GM13977 (cell line): ENCODE data around the gene OR6A2.

Source experiments
- DNase-seq: peaks from one replicate; pipeline ENCODE4 v3.0.0; 2012; ENCODE audit warnings: low spot score
- in situ Hi-C: fragments of 300-500 bp; cut with MboI; formaldehyde crosslinking; loops from one replicate; pipeline ENCODE4 v1.12.0; 2022; ENCODE audit warnings: low sequenced_read_pairs, low pct_unique_long_range_greater_than_20kb, mixed read lengths, inconsistent platforms; ENCODE audit not compliant: unreplicated experiment
- TF ChIP-seq, protein P1 (sequence below): IDR thresholded peaks from 2 replicates; pipeline ENCODE4 v1.5.1; 2012; ENCODE audit warnings: mild to moderate bottlenecking, control low read depth; ENCODE audit not compliant: insufficient read depth; ENCODE audit errors: extremely low read depth, missing control alignments

Gene OR6A2

DNA sequence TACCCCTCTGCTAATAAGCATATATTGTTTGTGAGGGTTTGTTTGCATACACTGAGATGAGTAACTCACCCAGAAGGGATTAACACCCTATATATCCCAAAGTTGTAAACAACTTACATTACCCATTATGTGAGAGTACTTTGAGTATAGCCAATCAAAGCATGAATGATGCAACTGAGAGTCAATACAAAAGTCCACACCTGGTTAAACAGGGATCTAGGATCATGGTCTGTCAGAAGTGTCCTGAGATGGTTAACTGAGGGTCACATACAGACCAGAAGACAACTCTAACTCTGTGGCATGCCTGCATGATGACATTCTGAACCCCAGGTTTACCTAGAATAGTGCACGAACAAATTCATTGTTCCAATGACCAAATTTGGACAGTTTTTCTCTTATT lies 28.6 kb upstream of the OR6A2 start:
- in situ Hi-C loops = no loop called here
- TF ChIP-seq, protein P1, sequence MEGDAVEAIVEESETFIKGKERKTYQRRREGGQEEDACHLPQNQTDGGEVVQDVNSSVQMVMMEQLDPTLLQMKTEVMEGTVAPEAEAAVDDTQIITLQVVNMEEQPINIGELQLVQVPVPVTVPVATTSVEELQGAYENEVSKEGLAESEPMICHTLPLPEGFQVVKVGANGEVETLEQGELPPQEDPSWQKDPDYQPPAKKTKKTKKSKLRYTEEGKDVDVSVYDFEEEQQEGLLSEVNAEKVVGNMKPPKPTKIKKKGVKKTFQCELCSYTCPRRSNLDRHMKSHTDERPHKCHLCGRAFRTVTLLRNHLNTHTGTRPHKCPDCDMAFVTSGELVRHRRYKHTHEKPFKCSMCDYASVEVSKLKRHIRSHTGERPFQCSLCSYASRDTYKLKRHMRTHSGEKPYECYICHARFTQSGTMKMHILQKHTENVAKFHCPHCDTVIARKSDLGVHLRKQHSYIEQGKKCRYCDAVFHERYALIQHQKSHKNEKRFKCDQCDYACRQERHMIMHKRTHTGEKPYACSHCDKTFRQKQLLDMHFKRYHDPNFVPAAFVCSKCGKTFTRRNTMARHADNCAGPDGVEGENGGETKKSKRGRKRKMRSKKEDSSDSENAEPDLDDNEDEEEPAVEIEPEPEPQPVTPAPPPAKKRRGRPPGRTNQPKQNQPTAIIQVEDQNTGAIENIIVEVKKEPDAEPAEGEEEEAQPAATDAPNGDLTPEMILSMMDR = no peak

GRCh38 chr11:6825231-6825744 lies 25.8 kb upstream of the OR6A2 start:
- DNase-seq = no peak
- TF ChIP-seq, protein P1 = no peak
- in situ Hi-C loops = no loop called here

More for the DNA sequence above, 28.6 kb upstream of the OR6A2 start:
- DNase-seq = no peak

DNA sequence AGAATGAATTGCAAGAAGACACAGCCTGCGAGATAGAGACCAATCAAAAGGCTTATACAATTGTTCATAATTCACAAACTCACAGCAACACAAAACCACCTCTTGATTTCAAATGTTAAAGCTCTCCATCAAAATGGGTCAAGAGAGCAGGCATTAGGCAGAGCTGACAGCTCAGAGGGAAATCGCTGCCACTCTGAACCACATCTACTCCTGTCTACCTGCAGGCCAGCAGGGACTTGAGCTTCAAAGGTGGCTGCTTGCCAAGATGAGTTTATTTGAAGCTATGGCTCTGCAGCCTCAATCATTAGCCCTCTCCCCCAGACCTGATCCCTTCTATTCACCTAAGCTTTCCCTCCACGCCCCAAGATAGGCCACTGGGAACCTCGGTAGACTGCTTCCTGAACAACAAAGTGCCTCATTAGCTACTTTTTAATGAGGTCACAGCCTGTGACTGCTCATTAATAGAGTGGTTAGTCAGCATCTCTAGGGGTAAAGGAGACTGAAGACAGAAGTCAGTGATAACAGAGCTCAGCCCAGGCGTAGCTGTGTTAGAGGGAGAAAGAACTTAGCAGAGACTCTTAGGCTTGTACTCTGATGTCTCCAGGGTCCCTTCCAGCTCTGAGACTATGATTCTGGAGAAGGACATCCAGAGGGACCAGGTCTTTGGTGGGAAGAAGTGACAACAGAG lies 24.8 kb upstream of the OR6A2 start:
- no peak for DNase-seq
- TF ChIP-seq, protein P1 = no peak
- in situ Hi-C loops = no loop called here

DNA sequence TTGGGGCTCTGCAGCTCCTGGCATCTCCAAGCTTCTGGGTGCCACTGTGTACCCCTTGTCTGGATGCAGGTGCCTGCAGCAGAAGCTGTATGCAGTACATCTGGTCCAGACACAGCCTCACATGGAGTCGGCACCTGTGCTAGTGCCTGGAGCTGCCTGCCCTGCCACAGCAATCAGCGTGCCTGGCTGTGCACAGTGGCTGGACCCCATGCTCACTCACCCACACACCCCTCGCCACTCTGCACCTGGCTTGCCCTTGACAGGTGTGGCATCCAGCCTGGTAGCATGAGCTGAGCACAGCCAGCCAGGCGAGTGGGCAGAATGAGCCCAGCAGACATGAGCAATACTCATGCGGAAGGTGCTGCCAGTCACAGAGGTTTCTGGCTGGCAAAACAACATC lies 19.5 kb upstream of the OR6A2 start:
- no peak for DNase-seq
- TF ChIP-seq, protein P1 = no peak
- in situ Hi-C loops = no loop called here

- no peak for DNase-seq
- TF ChIP-seq, protein P1 = no peak
Measured at GRCh38 chr11:6817694-6818093, 18.2 kb upstream of the OR6A2 start.

DNA sequence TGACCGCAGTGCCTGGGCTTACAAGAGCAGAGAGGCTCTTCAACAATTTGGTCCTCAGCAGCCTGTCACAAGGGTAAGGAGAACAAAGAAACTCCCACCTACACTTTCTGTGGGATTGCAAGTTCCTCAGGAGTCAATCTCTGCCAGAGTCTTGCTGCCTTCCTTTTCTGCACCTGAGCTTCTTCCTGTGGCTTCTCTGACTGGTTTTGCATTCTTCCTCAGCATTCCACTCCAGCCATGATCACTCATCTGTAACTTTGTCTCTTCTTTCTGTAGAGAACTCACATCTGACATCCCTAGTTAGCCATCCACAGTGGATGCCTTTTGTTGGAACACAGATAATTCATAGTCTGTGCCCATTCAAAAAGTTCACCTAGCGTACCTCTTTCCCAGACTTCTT lies 14.2 kb upstream of the OR6A2 start:
- DNase-seq = no peak

More at GRCh38 chr11:6817694-6818093, 18.2 kb upstream of the OR6A2 start:
- in situ Hi-C loops = no loop called here

More for the DNA sequence above, 14.2 kb upstream of the OR6A2 start:
- in situ Hi-C loops = no loop called here
- TF ChIP-seq, protein P1 = no peak
